ENCODE measurements around the gene RMI2.
A peak's percentile ranks its signal among the peaks of the same experiment; 100 is the strongest.

The RMI2 gene

DNA sequence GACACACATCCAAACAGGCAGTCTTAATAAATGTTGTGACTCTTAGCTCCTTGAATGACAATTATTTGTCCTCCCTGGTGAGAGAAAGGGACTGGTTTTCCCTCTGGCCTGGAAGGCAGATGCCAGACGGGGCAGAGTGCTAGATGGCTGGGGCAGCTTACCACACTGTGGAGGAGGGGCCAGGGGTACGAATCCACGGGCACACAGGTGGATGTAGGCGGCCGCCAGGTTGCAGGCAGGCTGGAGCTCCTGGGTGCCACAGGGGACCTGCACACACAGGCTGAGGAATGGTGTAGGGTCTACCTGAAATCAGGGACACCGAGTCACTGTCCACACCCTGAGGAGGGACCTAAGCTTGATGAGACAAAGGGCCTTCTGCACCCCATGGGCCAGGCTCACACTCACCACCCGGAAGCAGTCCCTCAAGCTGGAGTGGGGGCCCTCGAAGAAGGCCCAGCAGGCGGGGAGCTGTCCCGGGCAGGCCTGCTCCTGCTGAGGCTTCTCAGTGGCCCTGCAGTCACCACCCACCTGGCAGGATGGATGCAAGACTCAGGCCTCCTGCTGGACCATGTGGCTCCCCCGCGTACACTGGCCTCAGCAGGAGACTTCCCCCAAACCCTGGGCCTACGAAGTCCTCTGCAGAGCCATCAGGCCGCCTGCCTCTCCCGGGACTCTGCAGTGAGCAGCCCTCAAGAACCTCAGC is 38.4 kb downstream of the RMI2 start:
- intact Hi-C loops (cut with micrococcal nuclease) = no loop called here
- Mint-ChIP-seq H3K4me1 (ENCODE audit: low read depth) (peaks cover 27% of the 10 kb centered on the region), H3K27ac (peak overlapping the region; percentile 18), H3K27me3 (peaks cover 75% of the 10 kb centered on the region), H3K36me3 (ENCODE audit: low read depth) (peaks cover 46% of the 10 kb centered on the region), H3K9me3 (no peaks in the 10 kb centered on the region), H3K4me3 (no peak overlapping the region)

DNA sequence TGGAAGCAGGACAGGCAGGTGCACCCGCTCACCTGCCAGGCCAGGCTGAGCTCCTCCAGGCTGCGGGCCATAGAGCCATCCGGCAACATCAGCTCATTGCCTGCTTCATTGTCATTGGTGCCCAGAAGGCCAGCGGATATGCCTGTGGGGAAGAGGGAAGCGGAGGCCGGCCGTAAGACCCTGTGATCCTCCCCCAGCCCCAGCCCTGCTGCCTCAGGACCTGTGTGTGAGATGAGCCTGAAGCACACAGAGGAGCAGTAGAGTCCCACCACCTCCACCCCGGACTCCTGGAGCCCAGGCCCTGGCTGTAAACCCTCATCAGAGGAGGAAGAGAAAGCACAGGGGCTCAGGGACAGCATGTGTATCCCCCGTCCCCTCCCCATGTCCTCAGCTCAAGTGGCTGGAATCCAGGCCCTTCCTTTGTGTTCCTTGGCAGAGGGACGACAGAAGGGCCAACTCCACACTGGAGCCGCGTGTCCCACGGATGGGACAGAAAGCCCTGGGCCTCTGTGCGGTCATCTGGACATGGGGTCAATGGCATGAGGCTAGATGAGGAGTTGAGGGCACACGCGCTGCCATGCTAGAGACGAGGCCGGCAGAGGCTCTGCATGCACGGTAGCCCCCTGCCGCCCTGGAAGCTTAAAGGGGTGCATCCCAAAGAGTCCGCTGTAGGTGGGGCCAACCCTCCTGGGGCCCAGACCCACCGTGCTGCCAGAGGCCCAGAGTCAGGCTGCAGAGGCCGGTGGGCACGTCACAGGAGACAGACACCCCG is 39.1 kb downstream of the RMI2 start:
- peaks cover 29% of the 10 kb centered on the region for H3K4me1 Mint-ChIP-seq (ENCODE audit: low read depth)
- H3K36me3 Mint-ChIP-seq (ENCODE audit: low read depth) = peaks cover 46% of the 10 kb centered on the region
- intact Hi-C loops (cut with micrococcal nuclease) = no loop called here
- H3K9me3 Mint-ChIP-seq = no peaks in the 10 kb centered on the region
- H3K27me3 Mint-ChIP-seq = peaks cover 80% of the 10 kb centered on the region
- H3K27ac Mint-ChIP-seq = no peak overlapping the region
- no peak overlapping the region for H3K4me3 Mint-ChIP-seq

DNA sequence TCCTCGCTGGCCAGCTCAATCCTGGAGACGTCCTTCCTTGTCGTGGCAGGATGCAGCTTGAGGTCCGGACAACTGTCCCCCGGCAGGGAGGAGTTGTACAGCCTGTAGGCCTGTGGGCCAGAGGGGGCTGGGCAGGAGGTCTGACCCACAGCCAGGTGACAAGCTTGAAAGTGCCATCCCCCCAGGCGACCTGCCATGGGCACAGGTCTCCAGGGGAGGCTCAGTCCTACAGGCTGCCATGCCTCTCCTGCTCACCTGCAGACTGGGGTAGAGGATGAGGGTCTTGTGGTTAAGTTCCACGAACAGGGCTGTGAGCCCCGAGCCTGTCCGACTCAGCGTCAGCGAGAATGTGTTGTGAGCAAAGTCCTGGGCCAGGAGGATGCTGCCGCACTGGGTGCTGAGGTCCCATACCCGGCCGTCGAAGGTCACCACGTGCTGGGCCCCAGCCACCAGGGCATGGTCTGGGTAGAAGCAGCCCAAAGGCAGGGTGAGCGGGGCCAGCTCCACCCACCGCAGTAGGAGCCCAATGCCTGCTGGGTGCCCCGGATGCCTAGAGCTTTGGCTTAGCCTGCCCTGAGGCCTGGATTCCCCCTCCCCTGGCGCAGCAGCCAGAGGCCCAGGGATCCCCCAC is 39.8 kb downstream of the RMI2 start:
- peaks cover 46% of the 10 kb centered on the region for H3K36me3 Mint-ChIP-seq (ENCODE audit: low read depth)
- H3K4me3 Mint-ChIP-seq = no peak overlapping the region
- intact Hi-C loops (cut with micrococcal nuclease) = no loop called here
- peaks cover 23% of the 10 kb centered on the region for H3K4me1 Mint-ChIP-seq (ENCODE audit: low read depth)
- no peaks in the 10 kb centered on the region for H3K9me3 Mint-ChIP-seq
- no peak overlapping the region for H3K27ac Mint-ChIP-seq
- peaks cover 82% of the 10 kb centered on the region for H3K27me3 Mint-ChIP-seq

DNA sequence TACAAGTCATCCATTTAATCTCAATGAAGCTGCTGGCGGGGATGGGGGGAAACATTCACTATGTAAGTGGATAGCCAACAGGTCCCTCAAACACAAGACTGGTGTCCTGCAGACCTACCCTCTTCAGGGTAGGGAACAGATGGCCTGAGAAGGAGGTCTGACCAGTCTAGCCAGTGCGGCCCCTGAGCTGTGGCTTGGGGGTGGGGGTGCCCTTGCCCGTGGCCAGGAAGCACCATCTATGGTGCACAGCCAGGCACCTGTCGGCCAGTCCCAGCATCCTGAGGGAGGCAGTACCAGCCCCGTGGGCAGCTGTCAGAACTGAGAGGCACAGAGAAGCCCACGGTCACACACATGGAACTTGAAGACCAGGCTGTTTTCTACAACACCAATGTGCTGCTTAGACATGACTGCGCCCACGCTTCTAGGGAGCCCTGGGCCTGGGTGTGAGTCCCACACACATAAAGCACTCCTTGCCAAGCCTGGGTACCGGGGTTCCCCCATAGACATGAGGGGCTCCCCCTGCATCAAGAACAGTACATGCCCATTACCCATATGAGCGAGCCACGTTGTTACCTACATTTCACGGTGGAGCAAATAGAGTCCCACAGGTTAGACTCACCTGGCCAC is 40.9 kb downstream of the RMI2 start:
- intact Hi-C loops (cut with micrococcal nuclease) = no loop called here
- no peak overlapping the region for H3K4me3 Mint-ChIP-seq
- peaks cover 23% of the 10 kb centered on the region for H3K4me1 Mint-ChIP-seq (ENCODE audit: low read depth)
- H3K27ac Mint-ChIP-seq = no peak overlapping the region
- no peaks in the 10 kb centered on the region for H3K9me3 Mint-ChIP-seq
- peaks cover 41% of the 10 kb centered on the region for H3K36me3 Mint-ChIP-seq (ENCODE audit: low read depth)
- peaks cover 80% of the 10 kb centered on the region for H3K27me3 Mint-ChIP-seq

DNA sequence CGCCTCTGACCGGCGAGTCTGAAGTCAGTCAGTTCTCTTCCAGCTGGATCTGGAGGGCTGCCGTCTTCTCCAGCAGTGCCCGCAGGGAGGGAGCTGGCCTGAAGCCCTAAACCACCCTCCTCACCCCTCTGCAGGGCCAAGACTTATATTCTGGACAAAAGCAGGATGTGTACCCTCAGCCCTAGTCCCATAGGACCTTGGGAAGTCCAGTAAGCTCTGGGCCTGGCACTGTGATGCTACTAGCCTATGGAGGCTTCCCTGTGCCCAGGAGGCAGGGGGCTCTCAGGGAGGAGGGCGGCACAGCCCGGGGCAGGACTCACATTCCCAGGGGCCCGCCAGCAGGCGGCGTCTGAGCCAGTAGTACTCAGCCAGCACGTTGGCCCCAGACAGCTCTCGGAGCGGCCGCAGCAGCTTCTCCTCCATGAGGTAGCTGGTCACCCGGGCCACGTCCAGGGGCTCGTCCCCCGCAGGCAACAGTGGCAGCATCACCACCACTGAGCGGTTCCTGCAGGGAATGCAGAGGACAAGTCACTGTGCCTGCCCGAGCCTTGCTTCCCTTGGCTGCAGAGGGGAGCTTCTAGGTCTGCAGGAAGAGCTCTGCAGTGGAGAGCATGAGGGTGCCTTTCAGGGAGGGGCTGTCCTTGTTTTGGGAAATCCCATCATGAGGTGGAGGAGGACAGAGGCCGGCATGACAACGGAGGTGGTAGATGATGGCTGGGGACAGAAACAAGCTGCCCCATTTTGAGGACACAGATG is 41.7 kb downstream of the RMI2 start:
- H3K4me3 Mint-ChIP-seq = no peak overlapping the region
- intact Hi-C loops (cut with micrococcal nuclease) = no loop called here
- peaks cover 76% of the 10 kb centered on the region for H3K27me3 Mint-ChIP-seq
- no peaks in the 10 kb centered on the region for H3K9me3 Mint-ChIP-seq
- H3K4me1 Mint-ChIP-seq (ENCODE audit: low read depth) = peaks cover 23% of the 10 kb centered on the region
- H3K36me3 Mint-ChIP-seq (ENCODE audit: low read depth) = peaks cover 33% of the 10 kb centered on the region
- H3K27ac Mint-ChIP-seq = peak overlapping the region; percentile 6

DNA sequence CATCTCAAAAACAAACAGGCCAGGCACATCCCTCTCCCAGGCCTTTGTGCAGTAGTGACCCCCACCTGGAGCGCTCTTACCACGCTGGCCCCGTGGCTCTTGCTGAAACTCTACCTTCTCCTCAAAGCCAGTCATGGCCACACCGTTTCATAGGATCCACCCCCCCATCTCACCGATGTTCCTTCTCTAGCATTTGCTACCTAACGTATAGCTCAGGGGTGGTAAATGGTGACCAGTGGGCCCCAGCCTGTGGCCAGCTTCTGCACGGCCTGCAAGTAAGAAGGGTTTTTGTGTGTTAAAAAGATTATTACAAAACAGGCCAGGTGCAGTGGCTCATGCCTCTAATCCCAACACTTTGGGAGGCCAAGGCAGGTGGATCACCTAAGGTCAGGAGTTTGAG is 43.8 kb downstream of the RMI2 start:
- intact Hi-C loops (cut with micrococcal nuclease) = no loop called here
- H3K9me3 Mint-ChIP-seq = no peaks in the 10 kb centered on the region
- peaks cover 12% of the 10 kb centered on the region for H3K36me3 Mint-ChIP-seq (ENCODE audit: low read depth)
- peaks cover 62% of the 10 kb centered on the region for H3K27me3 Mint-ChIP-seq
- peaks cover 15% of the 10 kb centered on the region for H3K4me1 Mint-ChIP-seq (ENCODE audit: low read depth)
- H3K27ac Mint-ChIP-seq = no peak overlapping the region
- H3K4me3 Mint-ChIP-seq = no peak overlapping the region

DNA sequence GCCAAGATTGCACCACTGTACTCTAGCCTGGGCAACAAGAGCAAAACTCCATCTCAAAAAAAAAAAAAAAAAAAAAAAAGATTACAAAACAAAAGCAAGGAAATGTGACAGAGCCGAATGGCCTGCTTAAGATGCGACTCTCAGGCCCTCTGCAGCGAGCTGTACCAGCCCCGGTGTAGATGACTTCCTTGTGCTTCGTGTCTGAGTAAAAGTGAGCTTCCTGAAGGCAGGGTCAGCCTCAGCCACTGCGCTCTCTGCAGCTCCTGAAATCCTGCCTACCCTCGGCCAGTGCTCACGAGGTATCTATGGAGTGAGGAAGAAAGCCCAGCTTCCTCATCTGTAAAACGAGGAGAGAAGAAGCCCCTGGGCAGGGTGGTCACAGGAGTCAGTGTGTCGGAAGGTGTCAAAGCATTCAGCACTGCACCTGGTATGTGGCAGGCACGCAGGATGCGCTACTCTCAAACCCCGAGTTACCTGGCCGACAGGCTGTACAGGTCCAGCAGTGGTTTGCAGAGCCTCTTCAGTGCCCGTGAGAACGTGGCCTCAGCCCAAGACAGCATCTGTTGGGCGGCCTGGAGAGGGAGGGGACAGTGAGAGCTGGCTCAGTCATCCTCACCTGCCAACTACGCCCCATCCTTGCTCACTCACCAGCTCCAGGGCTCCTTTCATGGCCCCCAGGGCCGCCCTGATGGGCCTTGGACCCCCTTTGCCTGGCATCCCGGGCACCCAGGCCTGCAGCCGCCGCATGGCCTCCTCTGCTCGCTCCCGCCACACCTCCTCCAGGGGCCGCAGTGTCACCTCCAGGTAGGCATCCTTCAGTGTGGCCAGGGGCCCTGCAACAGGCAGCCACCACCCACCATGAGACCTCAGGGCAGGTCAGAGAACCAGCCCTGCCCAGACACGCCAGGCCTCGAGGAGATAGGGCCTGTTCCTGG is 44.6 kb downstream of the RMI2 start:
- Mint-ChIP-seq H3K36me3 (ENCODE audit: low read depth) (peaks cover 4% of the 10 kb centered on the region), H3K9me3 (no peaks in the 10 kb centered on the region), H3K27me3 (peaks cover 55% of the 10 kb centered on the region), H3K4me1 (ENCODE audit: low read depth) (peaks cover 15% of the 10 kb centered on the region), H3K27ac (no peak overlapping the region), H3K4me3 (no peak overlapping the region)
- intact Hi-C loops (cut with micrococcal nuclease) = loop anchor here (10.0 kb wide), 1 partner anchor 425 kb away; no protein-coding TSS in a partner anchor

DNA sequence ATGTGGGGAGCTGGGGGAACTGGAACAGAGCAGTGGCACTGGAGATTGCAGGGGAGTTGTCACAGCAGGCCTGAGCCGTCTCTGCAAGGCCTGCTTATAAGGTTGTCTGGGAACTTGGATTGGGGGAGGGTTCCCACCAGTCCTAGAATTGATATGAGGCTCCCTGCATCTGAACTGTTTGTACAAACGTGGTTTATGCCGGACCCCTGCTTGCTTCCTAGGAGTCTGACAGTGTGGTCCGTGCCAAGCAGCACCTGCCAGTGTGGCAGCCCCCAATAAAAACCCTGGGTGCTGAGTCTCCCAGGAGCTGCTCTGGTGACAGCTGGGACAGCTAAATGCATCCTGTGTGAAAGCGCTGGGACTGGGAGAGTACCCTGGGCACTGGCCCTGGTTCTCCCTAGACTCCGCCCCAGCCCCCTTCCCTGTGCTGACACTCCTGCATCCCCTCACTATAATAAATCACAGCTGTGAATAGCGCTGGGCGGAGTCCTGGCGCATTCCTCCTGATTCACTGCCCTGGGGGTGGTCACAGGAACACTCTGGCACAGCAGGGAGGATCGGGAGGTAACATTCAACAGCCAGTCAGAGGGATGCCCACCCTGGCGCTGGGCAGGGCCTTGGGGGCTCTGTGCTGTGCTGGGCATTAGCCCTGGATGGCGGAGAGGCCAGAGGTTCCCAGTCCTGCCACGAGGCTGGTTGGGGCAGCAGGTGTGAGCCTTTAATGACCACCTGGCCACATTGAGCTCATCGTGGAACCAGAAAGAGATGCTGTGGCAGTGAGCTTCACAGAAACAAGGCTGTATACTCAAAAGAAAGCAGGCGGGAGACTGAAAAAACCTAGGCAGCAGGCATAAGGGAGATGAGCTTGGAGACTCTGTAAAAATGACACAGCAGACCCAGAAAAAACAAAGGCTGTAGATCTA is 45.6 kb downstream of the RMI2 start:
- peaks cover 51% of the 10 kb centered on the region for H3K27me3 Mint-ChIP-seq
- no peaks in the 10 kb centered on the region for H3K9me3 Mint-ChIP-seq
- H3K27ac Mint-ChIP-seq = peak overlapping the region; percentile 3
- intact Hi-C loops (cut with micrococcal nuclease) = loop anchor here (10.0 kb wide), 1 partner anchor 424 kb away; no protein-coding TSS in a partner anchor
- no peaks in the 10 kb centered on the region for H3K36me3 Mint-ChIP-seq (ENCODE audit: low read depth)
- peaks cover 15% of the 10 kb centered on the region for H3K4me1 Mint-ChIP-seq (ENCODE audit: low read depth)
- no peak overlapping the region for H3K4me3 Mint-ChIP-seq

DNA sequence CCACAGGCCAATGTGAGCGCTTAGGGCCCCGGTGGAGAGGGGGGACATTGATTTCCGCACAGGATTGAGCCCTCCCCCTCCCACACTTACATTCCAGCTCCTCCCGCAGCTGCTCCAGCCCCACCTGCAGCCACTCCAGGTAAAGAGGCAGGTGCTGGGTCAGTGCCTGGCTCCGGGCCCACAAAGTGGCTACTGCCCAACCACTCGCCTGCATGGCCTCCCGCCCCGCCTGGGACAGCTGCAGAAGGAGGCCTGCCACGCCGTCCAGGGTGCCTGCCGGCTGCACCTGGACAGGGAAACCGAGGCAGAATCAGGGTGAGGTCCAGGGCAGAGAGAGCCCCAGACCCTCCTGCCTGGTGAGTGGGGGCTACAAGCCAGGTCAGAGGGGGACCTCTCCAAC is 46.3 kb downstream of the RMI2 start:
- peaks cover 46% of the 10 kb centered on the region for H3K27me3 Mint-ChIP-seq
- intact Hi-C loops (cut with micrococcal nuclease) = loop anchor here (10.0 kb wide), 1 partner anchor 423 kb away; no protein-coding TSS in a partner anchor
- H3K27ac Mint-ChIP-seq = peak overlapping the region; percentile 3

DNA sequence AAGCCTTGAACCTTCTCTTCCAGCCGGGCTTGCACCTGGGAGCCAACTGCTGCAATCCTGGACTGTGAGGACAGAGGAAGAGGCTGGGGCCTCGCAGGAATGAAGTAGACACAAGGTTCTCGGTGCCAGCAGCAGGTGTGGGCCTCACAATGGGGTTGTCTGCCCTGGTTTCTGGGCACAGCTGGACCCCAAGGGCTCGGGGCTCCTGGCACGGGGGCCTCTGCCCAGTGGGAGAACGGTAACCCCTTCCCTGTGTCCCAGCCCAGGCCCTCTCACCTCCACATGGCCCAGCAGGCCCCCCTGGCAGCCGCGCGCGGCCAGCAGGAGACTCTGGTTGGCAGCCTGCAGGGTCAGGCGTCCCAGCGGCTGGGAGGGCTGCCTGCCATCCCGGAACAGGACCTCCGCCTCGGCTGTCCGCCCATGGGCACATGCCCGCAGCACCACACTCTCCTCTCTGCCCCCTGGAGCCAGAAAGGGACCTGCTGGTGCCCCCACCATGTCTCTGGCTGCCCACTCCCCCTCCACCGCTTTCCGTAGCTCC is 46.9 kb downstream of the RMI2 start:
- H3K4me1 Mint-ChIP-seq (ENCODE audit: low read depth) = peaks cover 13% of the 10 kb centered on the region
- H3K27ac Mint-ChIP-seq = no peak overlapping the region
- peaks cover 41% of the 10 kb centered on the region for H3K27me3 Mint-ChIP-seq
- H3K4me3 Mint-ChIP-seq = no peak overlapping the region
- no peaks in the 10 kb centered on the region for H3K9me3 Mint-ChIP-seq
- intact Hi-C loops (cut with micrococcal nuclease) = loop anchor here (10.0 kb wide), 1 partner anchor 423 kb away; no protein-coding TSS in a partner anchor
- no peaks in the 10 kb centered on the region for H3K36me3 Mint-ChIP-seq (ENCODE audit: low read depth)

More for the DNA sequence above, 46.3 kb downstream of the RMI2 start:
- Mint-ChIP-seq H3K36me3 (ENCODE audit: low read depth) (no peaks in the 10 kb centered on the region), H3K4me3 (no peak overlapping the region), H3K9me3 (no peaks in the 10 kb centered on the region), H3K4me1 (ENCODE audit: low read depth) (peaks cover 15% of the 10 kb centered on the region)

DNA sequence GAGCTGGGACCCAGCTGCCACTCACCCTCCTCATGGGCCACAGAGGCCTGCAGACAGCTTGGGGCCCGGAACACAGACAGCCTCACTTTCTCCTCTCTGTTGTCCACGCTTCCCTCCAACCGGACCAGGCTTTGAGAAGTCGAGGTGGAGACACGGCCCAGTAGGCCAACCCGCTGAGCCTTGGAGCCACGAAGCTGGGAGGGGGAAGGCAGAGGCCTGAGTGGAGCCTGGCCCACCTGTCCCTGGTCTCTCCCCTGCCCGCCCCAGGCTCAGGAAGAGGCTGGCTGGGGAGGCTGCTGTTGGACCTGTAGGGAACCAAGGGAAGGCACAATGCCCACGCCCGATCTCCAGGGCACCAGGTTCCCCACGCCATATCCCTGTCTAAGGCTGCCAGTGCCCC is 48.1 kb downstream of the RMI2 start:
- Mint-ChIP-seq H3K9me3 (no peaks in the 10 kb centered on the region), H3K27ac (peak overlapping the region; percentile 55), H3K4me3 (no peak overlapping the region), H3K36me3 (ENCODE audit: low read depth) (no peaks in the 10 kb centered on the region), H3K27me3 (peaks cover 33% of the 10 kb centered on the region), H3K4me1 (ENCODE audit: low read depth) (peaks cover 9% of the 10 kb centered on the region)
- intact Hi-C loops (cut with micrococcal nuclease) = loop anchor here (10.0 kb wide), 1 partner anchor 421 kb away; no protein-coding TSS in a partner anchor

All from dendritic cell treated with granulocyte-macrophage colony-stimulating factor and Interleukin-4, amounts not matched to agents 40 ng/mL and 50 ng/mL, for 4 days (primary cell).